ENCODE data around the gene APOBEC3B.
"Not testable (repeated sequence)": the region's sequence is repeated elsewhere in the genome, so short reads cannot be mapped to it uniquely, and the experiment has no call there.

APOBEC3B gene

GRCh38 chr22:39017596-39018365 is 35.6 kb downstream of the APOBEC3B start:
- DNase-seq, result no peak
- intact Hi-C loops (cut with DNase I), result no loop called here

GRCh38 chr22:39020021-39020651 is 38.0 kb downstream of the APOBEC3B start:
- intact Hi-C loops (cut with DNase I); DNase-seq: not testable (repeated sequence)

- DNase-seq, result no peak
- intact Hi-C loops (cut with DNase I), result no loop called here
Measured at GRCh38 chr22:39021552-39022250, 39.6 kb downstream of the APOBEC3B start.

GRCh38 chr22:39024519-39025308 is 42.6 kb downstream of the APOBEC3B start:
- intact Hi-C loops (cut with DNase I), result no loop called here

GRCh38 chr22:39026509-39027150 is 44.5 kb downstream of the APOBEC3B start:
- intact Hi-C loops (cut with DNase I), result no loop called here

More at GRCh38 chr22:39024519-39025308, 42.6 kb downstream of the APOBEC3B start:
- no peak for DNase-seq

GRCh38 chr22:39027717-39028116 is 45.6 kb downstream of the APOBEC3B start:
- intact Hi-C loops (cut with DNase I), result no loop called here
- no peak for DNase-seq

More at GRCh38 chr22:39026509-39027150, 44.5 kb downstream of the APOBEC3B start:
- DNase-seq, result no peak

- DNase-seq, result no peak
- intact Hi-C loops (cut with DNase I), result no loop called here
Measured at GRCh38 chr22:39028281-39028680, 46.1 kb downstream of the APOBEC3B start.

GRCh38 chr22:39029227-39029626 is 47.1 kb downstream of the APOBEC3B start:
- intact Hi-C loops (cut with DNase I), result no loop called here
- DNase-seq, result no peak

GRCh38 chr22:39030705-39031104 is 48.6 kb downstream of the APOBEC3B start:
- no peak for DNase-seq
- intact Hi-C loops (cut with DNase I), result no loop called here

- intact Hi-C loops (cut with DNase I); DNase-seq: not testable (repeated sequence)
Measured at GRCh38 chr22:39031434-39032295, 49.5 kb downstream of the APOBEC3B start.

GRCh38 chr22:39037071-39037470 is 54.9 kb downstream of the APOBEC3B start:
- DNase-seq; intact Hi-C loops (cut with DNase I): not testable (repeated sequence)

GRCh38 chr22:39039306-39040126 is 57.4 kb downstream of the APOBEC3B start:
- DNase-seq, result no peak
- intact Hi-C loops (cut with DNase I), result no loop called here

- intact Hi-C loops (cut with DNase I), result not testable (repeated sequence)
Measured at GRCh38 chr22:39040155-39040537, 58.0 kb downstream of the APOBEC3B start.

GRCh38 chr22:39040538-39041296 is 58.6 kb downstream of the APOBEC3B start, which contains the start of gene APOBEC3F:
Gene APOBEC3F, plus strand, starts transcription at chr22:39040864. Its CDS starts 97 bp downstream, at chr22:39040961.
- intact Hi-C loops (cut with DNase I), result not testable (repeated sequence)
- peak in 15 of 42 donors; percentile 4 to 59 (median 15) for DNase-seq

More at GRCh38 chr22:39040155-39040537, 58.0 kb downstream of the APOBEC3B start:
- not testable (repeated sequence) for DNase-seq

GRCh38 chr22:39041908-39042307 is 59.8 kb downstream of the APOBEC3B start:
- intact Hi-C loops (cut with DNase I), result no loop called here

More at GRCh38 chr22:39041908-39042307, 59.8 kb downstream of the APOBEC3B start:
- no peak for DNase-seq

Data from head of caudate nucleus (tissue), 42 donors.